SU-DHL-6 (cell line): ENCODE data around the gene UBE3C.

Experiments used
- CTCF ChIP-seq: fragments of 200-600 bp; sonication (generic); IDR thresholded peaks from one replicate; pipeline ENCODE4 v1.5.1; 2017; ENCODE audit warnings: antibody characterized with exemption, mild to moderate bottlenecking, low read length, moderate library complexity; ENCODE audit not compliant: insufficient read depth, poor library complexity, severe bottlenecking
- EZH2phosphoT487 ChIP-seq: fragments of 200-600 bp; sonication (generic), shearing (Covaris generic); conservative IDR thresholded peaks from 2 replicates; pipeline ENCODE4 v1.6.1; 2018; ENCODE audit warnings: mild to moderate bottlenecking, antibody characterized with exemption, low read length, moderate library complexity, mixed read lengths

- TF ChIP-seq CTCF (no peak), EZH2phosphoT487 (no peak)
These were observed 84.0 kb downstream of the UBE3C start for GRCh38 chr7:157222687-157223086.
